GM12892 (cell line): ENCODE results near the gene STK16.

Source experiments
- DNase-seq: peaks from one replicate; pipeline ENCODE4 v3.0.0; 2011; ENCODE audit not compliant: insufficient read length
- FAIRE-seq: peaks from 2 replicates; lab custom pipeline; 2011; peaks lifted over from hg19 to GRCh38; lab: Jason Lieb, UNC
- POLR2A ChIP-seq: IDR thresholded peaks from 2 replicates; pipeline ENCODE4 v1.6.1; 2011; ENCODE audit warnings: low read depth, low read length, control low read depth
- POLR2AphosphoS5 ChIP-seq: IDR thresholded peaks from 2 replicates; pipeline ENCODE4 v1.6.1; 2011; ENCODE audit warnings: low read depth, low read length, control low read depth
- TAF1 ChIP-seq: IDR thresholded peaks from 2 replicates; pipeline ENCODE4 v1.6.1; 2011; ENCODE audit warnings: low read depth, mild to moderate bottlenecking, control low read depth, low read length, borderline replicate concordance

The STK16 gene

GRCh38 chr2:219289537-219290361 lies 44.5 kb downstream of the STK16 start:
- no peak for DNase-seq
- TF ChIP-seq POLR2AphosphoS5 (no peak), TAF1 (no peak), POLR2A (no peak)

GRCh38 chr2:219290381-219291171 lies 45.3 kb downstream of the STK16 start:
- TF ChIP-seq POLR2A (no peak), POLR2AphosphoS5 (no peak), TAF1 (no peak)
- DNase-seq (no peak), FAIRE-seq (no peak)

More at GRCh38 chr2:219289537-219290361, 44.5 kb downstream of the STK16 start:
- no peak for FAIRE-seq

- TF ChIP-seq TAF1 (no peak), POLR2A (no peak), POLR2AphosphoS5 (no peak)
- FAIRE-seq (no peak), DNase-seq (no peak)
These were observed 46.1 kb downstream of the STK16 start for GRCh38 chr2:219291394-219291793.

- FAIRE-seq (no peak), DNase-seq (no peak)
- TF ChIP-seq TAF1 (no peak), POLR2AphosphoS5 (no peak), POLR2A (no peak)
These were observed 46.7 kb downstream of the STK16 start for GRCh38 chr2:219291910-219292490.

GRCh38 chr2:219292616-219293015 lies 47.3 kb downstream of the STK16 start:
- FAIRE-seq (no peak), DNase-seq (no peak)
- TF ChIP-seq POLR2AphosphoS5 (no peak), TAF1 (no peak), POLR2A (no peak)

- DNase-seq: no peak
These were observed 48.5 kb downstream of the STK16 start for GRCh38 chr2:219293736-219294231.

GRCh38 chr2:219294356-219295351 lies 49.4 kb downstream of the STK16 start:
- FAIRE-seq: peak; percentile 99
- peak; percentile 99 for DNase-seq
- TF ChIP-seq TAF1 (no peak), POLR2A (peak; percentile 55; the same call in 1 of the 2 replicates)

More at GRCh38 chr2:219293736-219294231, 48.5 kb downstream of the STK16 start:
- TF ChIP-seq POLR2A (no peak), TAF1 (no peak), POLR2AphosphoS5 (no peak)
- FAIRE-seq: no peak

- DNase-seq (no peak), FAIRE-seq (no peak)
- TF ChIP-seq TAF1: no peak
- TF ChIP-seq POLR2AphosphoS5: no peak
These were observed 50.9 kb downstream of the STK16 start for GRCh38 chr2:219296142-219296541.

- no peak for DNase-seq
- TF ChIP-seq TAF1 (no peak), POLR2AphosphoS5 (no peak), POLR2A (no peak)
- no peak for FAIRE-seq
These were observed 51.5 kb downstream of the STK16 start for GRCh38 chr2:219296631-219297391.

- FAIRE-seq (no peak), DNase-seq (no peak)
- TF ChIP-seq POLR2A (no peak), TAF1 (no peak), POLR2AphosphoS5 (no peak)
These were observed 52.6 kb downstream of the STK16 start for GRCh38 chr2:219297766-219298456.
